ENCODE data around the gene ZNF782.
A peak's percentile ranks its signal among the peaks of the same experiment; 100 is the strongest.
"Not testable (repeated sequence)": the region's sequence is repeated elsewhere in the genome, so short reads cannot be mapped to it uniquely, and the experiment has no call there.

ZNF782 gene

DNA sequence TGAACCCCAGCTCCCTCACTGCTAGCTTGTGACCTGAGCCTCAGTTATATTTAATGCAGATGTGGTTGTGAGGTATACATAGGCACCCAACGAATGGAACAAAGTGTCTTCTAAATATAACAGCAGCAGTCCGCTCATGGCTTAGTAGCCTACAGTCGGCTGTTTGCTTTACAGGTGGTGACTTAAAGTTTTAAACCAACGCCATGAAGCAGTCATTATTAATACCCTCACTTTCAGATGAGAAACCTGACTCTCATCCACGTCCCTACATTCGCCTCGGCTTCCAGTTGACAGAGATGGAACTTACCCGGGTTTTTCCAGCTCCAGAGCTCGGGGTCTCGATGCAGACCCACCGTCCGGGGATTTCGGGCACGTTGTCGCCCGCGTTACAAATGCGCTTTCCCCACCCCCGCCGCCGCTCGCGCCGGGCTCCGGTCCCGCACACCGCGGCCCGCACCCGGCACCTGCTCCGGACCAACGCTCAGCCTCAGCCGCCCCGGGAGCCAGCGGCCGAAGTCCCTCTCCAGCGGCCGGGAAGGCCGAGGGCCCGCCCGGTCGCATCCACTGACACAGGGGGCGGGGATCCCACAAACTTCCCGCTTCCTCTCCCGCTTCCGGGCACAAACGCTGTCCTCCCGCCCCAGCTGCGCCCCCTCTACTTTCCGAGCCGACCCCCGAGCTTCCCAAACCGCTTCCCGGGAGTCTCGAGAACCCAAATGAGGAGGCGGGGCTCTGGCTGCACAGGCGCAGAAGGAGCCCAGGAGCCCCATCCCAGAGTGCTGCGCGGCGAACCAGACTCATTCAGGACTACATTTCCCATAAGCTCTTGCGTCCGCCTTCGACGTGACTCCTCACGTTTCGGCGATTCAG lies at the start of gene ZNF782:
Gene ZNF782, minus strand, starts transcription at position 734 of the 870 bp plus-strand sequence. CDS start 2,553 bp downstream, outside the sequence.
- peak; percentile 95 for DNase-seq

GRCh38 chr9:96900010-96900409 lies 45.7 kb upstream of the ZNF782 start:
- DNase-seq: not testable (repeated sequence)

DNA sequence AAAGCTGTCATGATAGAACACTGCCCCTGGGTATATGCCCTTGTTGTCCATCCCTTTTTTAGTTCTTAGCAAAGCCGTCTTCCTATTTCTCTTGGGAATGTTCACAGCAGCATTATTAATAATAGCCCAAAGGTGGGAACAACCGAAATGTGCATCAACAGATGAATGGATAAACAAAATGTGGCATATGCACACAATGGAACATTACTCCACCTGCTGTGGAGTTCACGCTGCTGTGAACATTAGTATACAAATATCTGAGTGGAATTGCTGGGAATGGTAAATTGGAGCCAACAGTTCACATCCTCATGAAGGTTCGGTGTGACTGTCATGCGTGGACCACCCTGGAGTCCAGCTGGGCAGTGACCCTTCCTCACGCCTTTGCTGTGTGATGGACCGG lies 37.8 kb upstream of the ZNF782 start:
- DNase-seq: no peak

DNA sequence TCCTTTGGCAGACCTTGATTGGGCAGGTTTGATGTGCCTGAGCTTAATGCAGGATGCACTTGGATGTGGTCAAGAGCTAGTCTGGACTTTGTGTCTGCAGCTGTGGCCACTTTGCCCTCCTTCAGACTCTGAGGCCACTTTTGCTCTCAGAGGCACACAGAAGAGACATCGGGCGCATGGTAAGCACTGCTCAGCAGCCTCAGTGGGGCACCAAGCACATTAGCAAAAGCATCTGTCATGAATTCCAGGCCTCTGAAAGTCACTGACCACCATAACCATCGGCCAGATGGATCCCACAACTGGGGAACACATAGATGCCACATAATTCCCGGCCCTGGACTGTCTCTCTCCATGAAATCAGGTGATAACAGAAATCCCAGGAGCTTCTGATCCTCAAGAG lies 34.3 kb upstream of the ZNF782 start:
- DNase-seq: no peak

DNA sequence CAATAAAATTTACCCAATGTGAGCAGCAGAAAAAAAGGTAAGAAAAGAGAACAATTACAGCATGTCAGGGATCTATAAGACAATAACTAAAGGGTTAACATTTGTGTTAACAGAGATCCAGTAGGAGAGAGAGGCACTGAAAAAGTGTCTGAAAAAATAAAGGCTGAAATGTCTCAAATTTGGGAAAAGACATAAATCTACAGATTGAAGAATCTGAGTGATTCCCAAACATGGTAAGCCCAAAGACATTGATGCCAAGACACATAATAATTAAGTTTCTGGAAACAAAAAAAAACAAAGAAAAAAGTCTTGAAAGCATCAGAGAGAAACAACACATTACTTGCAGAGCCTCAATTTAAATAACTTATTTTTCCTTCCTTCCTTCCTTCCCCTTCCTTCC lies 31.1 kb upstream of the ZNF782 start:
- no peak for DNase-seq

DNA sequence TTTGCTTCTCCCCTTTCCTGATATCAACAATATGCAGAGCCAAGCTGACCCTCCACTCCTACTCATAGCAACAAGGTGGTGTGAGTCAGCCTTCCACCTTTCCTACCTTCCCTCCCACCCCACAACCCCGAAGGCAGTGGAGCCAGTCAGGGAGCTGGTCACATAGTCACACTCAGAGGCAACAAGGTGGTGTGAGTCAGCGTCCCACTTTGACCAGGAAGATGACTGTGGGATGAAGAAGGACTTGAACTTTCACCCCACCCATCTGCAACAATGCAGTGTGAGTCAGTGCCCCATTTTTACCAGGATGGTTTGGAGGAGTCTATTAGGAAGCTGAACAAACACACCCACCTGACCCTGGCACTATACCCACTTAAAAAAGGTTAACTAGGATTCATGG lies 30.1 kb upstream of the ZNF782 start:
- no peak for DNase-seq

DNA sequence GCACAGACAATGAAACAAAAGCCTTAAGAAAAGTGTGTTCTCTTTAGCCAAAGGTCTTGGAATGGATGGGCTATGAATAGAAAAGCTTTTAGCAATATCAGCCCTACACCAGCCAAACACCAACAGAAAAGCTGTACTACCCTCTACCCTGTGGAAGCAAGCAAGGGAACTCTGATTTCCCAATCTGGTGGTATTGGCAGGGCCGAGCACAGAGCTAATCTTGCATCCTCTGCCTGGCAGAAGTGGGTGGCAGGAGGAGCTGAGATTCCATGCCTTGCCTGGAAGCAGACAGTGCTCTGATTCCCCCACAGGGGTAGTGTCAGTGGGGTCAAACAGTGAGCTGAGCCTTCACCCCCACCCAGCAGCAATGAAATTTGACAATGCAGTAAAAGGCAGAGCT lies 29.6 kb upstream of the ZNF782 start:
- DNase-seq: no peak

- DNase-seq: no peak
Measured at GRCh38 chr9:96877269-96877668, 23.0 kb upstream of the ZNF782 start.

- peak; percentile 91 for DNase-seq
Measured at GRCh38 chr9:96875461-96876142, 21.3 kb upstream of the ZNF782 start.

DNA sequence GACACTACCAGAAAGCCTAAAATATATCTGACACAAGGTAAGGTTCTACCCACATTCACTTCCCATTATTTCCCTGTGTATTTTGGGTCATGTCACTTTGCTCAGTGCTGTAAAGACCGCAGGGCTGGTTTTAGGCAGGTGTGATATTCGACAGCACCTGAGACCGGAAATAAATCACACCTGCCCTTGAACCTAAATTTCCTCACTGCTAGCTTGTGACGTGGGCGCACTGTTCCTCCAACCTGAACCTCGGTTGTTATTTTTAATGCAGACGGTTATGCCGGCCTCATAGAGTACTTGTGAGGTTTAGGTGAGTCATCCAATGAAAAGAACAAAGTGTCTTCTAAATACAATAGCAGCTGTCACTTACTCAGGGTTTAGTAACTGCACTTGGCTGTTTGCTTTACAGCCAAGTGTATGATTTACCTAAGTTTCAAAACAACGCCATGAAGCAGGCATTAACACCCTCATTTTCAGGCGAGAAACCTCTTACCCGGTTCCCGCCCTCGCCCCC lies 20.7 kb upstream of the ZNF782 start:
- DNase-seq: no peak

GRCh38 chr9:96874201-96874785 lies 20.0 kb upstream of the ZNF782 start:
- DNase-seq: no peak

DNA sequence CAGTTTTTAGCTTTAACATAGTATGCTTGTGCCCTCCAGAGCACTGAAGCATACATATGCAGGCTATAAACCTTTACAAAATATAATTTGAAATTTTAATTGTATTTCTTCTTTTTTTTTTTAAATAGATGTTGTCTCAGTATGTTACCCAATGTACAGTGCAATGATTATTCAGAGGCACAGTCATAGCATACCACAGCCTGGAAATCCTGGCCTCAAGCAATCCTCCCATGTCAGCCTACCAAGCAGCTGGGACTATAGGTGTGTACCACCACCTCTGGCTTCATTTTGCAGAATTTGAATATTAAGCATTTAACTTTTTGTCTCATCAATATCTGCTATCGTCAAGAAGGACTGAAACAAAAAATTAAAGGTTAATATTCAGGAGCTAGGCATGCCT lies 16.9 kb upstream of the ZNF782 start:
- DNase-seq: no peak

DNA sequence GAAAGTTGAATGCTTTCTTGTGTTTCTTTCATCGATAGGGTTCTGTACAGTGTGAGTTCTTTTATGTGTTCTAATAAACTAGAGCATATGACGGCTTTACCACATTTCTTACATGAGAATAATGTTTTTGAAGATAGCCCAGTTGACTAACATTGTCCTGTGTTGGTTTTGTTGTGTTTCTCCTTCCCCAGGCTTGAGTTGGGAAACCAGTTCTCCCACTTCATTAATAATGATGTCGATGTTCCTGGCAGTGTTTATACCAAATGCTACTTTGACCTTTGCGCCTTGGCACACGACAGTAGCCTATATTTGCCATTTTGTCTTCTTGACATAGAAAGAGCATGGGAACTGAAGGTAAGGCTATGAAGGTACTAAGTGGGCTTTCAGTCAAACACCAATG lies 14.4 kb upstream of the ZNF782 start:
- no peak for DNase-seq

- no peak for DNase-seq
Measured at GRCh38 chr9:96867079-96867804, 12.9 kb upstream of the ZNF782 start.

DNA sequence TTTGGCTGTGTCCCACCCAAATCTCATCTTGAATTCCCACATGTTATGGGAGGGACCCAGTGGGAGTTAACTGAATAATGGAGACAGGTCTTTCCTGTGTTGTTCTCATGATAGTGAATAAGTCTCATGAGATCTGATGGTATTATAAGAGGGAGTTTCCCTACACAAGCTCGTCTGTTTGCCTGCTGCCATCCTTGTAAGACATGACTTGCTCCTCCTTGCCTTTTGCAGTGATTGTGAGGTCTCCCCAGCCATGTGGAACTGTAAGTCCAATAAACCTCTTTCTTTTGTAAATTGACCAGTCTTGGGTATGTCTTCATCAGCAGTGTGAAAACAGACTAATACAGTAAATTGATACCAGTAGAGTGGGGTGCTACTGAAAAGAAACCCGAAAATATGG lies 10.9 kb upstream of the ZNF782 start:
- DNase-seq: not testable (repeated sequence)

DNA sequence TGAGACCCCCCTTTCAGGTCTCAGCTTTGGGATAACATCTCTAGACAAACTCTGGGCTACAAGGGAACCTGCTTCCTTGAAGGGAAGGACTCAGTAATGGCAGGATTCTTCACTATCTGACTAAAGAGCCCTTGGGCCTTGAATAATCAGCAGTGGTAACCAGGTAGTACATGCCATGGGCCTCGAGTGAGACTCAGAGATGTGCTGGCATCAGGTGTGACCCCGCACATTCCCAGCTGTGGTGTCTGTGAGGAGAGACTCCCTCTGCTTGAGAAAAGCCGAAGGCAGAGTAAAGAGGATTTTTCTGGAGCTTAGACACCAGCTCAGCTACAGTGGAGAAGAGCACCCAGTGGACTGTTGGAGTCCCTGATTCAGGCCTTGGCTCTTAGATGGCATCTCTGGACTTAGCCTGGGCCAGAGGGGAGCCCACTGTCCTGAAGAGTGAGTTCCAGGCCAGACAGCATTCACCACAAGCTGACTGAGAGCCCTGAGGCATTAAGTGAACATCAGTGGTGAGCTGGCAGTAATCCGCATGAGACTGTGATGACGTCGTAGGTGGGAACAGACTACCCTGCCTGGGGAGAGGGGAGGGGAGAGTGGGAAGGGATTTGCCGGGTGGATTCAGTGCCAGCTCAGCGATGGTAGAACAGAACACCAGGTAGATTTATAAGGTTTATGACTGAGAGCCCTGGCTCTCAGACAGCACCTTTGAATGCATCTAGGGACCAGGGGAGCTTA lies 5.3 kb upstream of the ZNF782 start:
- no peak for DNase-seq

- DNase-seq: no peak
Measured at GRCh38 chr9:96858670-96859069, 4.4 kb upstream of the ZNF782 start.

DNA sequence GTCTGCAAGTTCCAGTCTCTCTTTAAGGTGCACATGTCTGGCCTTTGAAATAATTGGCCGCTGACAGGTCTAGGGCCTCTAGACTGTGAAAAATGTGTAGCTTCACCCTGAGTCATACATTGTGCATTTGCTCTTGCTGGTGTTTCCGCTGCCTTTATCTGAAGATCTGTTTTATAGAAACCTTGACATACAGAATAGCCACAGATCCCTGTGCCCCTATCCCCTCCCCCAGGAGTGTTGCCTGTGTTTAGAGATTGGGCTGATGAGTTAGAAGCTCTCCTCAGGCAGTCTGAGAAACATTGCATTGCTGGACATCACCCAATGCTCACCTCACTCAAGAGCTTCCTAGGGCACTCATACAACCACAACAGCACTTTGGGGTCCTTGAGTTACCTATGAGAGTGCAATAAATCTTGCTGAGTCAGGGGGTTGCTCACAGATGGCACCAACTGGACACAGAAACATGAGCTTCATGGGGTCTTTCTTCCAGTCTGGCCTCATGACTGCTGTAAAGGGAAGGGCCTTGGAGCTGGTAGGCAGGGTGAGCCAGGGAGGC lies 3.8 kb upstream of the ZNF782 start:
- peak; percentile 67 for DNase-seq

GRCh38 chr9:96856363-96857286 lies 2.3 kb upstream of the ZNF782 start:
- DNase-seq: peak; percentile 86

DNA sequence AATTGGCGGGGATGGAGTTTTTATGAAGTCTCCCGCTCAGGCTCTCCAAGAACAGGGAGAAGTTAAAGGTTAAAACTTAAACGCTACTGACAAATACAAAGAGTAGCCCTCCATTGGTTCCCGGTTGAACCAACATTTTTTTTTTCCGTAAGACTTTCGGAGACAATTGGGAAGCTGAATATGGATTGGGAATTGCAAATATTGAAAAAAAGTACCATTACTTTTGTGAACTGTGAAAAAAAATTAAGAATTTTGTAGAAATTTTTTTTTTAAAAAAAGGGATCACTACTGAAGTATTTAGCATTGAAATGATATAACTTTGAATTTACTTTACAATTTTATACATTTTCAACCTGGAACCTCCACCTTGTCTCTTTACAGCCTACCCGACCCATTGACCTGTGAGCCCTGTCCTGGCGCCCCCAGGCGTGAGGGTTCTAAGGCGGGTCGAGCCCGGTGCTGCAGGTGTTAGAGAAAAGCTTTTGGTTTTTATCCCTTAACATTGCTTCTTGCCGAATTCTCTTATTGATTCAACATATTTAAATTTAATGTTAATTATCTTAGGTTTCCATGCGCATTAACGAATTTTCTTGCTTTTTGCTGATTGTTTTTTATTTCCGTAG lies 448 bp upstream of the ZNF782 start:
- no peak for DNase-seq

Data from OCI-M1 (cell line).